HG02610 (cell line): ENCODE results near the gene ANO10.
"Not testable (repeated sequence)": the region's sequence is repeated elsewhere in the genome, so short reads cannot be mapped to it uniquely, and the experiment has no call there.

Source experiments
- ATAC-seq: cut with Tn5 transposase; IDR thresholded peaks from one replicate; pipeline ENCODE4 v1.9.1; 2021; ENCODE audit warnings: mild to moderate bottlenecking, moderate library complexity; ENCODE audit not compliant: unreplicated experiment

ANO10 gene

GRCh38 chr3:43621656-43622432 is at the start of gene ANO10:
Gene ANO10 (minus strand): TSS chr3:43622011. CDS start chr3:43605852, 16,159 bp downstream.
- peak; percentile 93 for ATAC-seq

- no peak for ATAC-seq
These were observed 49.1 kb upstream of the ANO10 start for GRCh38 chr3:43670635-43671522.

- ATAC-seq, result not testable (repeated sequence)
These were observed 43.2 kb upstream of the ANO10 start for GRCh38 chr3:43665011-43665410.

GRCh38 chr3:43661376-43661775 is 39.6 kb upstream of the ANO10 start:
- ATAC-seq, result not testable (repeated sequence)

GRCh38 chr3:43659250-43659880 is 37.6 kb upstream of the ANO10 start:
- no peak for ATAC-seq

GRCh38 chr3:43656390-43656789 is 34.6 kb upstream of the ANO10 start:
- not testable (repeated sequence) for ATAC-seq

- ATAC-seq, result no peak
These were observed 28.5 kb upstream of the ANO10 start for GRCh38 chr3:43650345-43650744.

GRCh38 chr3:43649365-43649968 is 27.7 kb upstream of the ANO10 start:
- ATAC-seq, result no peak

- no peak for ATAC-seq
These were observed 27.1 kb upstream of the ANO10 start for GRCh38 chr3:43648957-43649356.

- ATAC-seq, result no peak
These were observed 25.7 kb upstream of the ANO10 start for GRCh38 chr3:43647331-43648166.

GRCh38 chr3:43644443-43644842 is 22.6 kb upstream of the ANO10 start:
- no peak for ATAC-seq

GRCh38 chr3:43641306-43642114 is 19.7 kb upstream of the ANO10 start:
- no peak for ATAC-seq

- ATAC-seq, result no peak
These were observed 18.9 kb upstream of the ANO10 start for GRCh38 chr3:43640681-43641080.

- ATAC-seq, result no peak
These were observed 17.0 kb upstream of the ANO10 start for GRCh38 chr3:43638594-43639447.

- no peak for ATAC-seq
These were observed 15.9 kb upstream of the ANO10 start for GRCh38 chr3:43637702-43638101.

- no peak for ATAC-seq
These were observed 11.2 kb upstream of the ANO10 start for GRCh38 chr3:43632986-43633385.

GRCh38 chr3:43632269-43632733 is 10.5 kb upstream of the ANO10 start:
- ATAC-seq, result no peak

GRCh38 chr3:43629741-43630140 is 7.9 kb upstream of the ANO10 start:
- no peak for ATAC-seq
